Pancreas (tissue), 10 donors: ENCODE results near the gene NUMB. TPM values are rescaled to one million over a fixed set of nuclear protein-coding genes. Genes with fewer than 3 reads are reported as not detected.
A peak's percentile ranks its signal among the peaks of the same experiment; 100 is the strongest.

ENCODE experiments used
- ATAC-seq, 4 donors: fragments of 200-7000 bp; cut with Tn5 transposase; one replicate each; pipeline versions ENCODE4 v1.8.0 to v1.9.1; 2020; ENCODE audit warnings: mild to moderate bottlenecking in 4 of 4, moderate library complexity in 4 of 4
- DNase-seq, 6 donors: peaks; one replicate each; pipeline ENCODE4 v3.0.0-alpha.2; 2020
- FAIRE-seq: peaks from 2 replicates; lab custom pipeline; 2012; peaks lifted over from hg19 to GRCh38; lab: Jason Lieb, UNC
- H3K27ac ChIP-seq, 4 donors: fragments of 200-600 bp; sonication (generic); 1 replicate in 3 of 4; 2 replicates in 1 of 4; pipeline versions ENCODE4 v1.5.0 to v1.8.0; 2020
- H3K27me3 ChIP-seq, 4 donors: fragments of 200-600 bp; one replicate each; pipeline ENCODE4 v1.8.0; 2021
- H3K36me3 ChIP-seq, 3 donors: fragments of 200-600 bp; sonication (generic) in 1 of 3; one replicate each; pipeline versions ENCODE4 v1.5.0 to v1.8.0; 2020 to 2021
- H3K4me1 ChIP-seq, 3 donors: fragments of 200-600 bp; one replicate each; pipeline ENCODE4 v1.8.0; 2021
- H3K4me3 ChIP-seq, 4 donors: fragments of 200-600 bp; sonication (generic) in 2 of 4; one replicate each; pipeline versions ENCODE4 v1.5.0 to v1.8.0; 2020 to 2021
- H3K9me3 ChIP-seq, 4 donors: fragments of 200-600 bp; one replicate each; pipeline ENCODE4 v1.8.0; 2021
- CTCF ChIP-seq, 4 donors: fragments of 200-600 bp; sonication (generic) in 3 of 4; IDR thresholded peaks; one replicate each; pipeline versions ENCODE4 v1.5.0 to v1.8.0; 2021; ENCODE audit warnings: antibody characterized with exemption in 4 of 4
- whole genome bisulfite sequencing, 2 donors: extraction: QIAGEN DNeasy Blood & Tissue Kit; methylation state at CpG; one replicate each; pipeline ENCODE4 v1.1.7; 2013; 5-methylcytosine and 5-hydroxymethylcytosine counted together
- intact Hi-C, 3 donors: fragments of 100-400 bp; cut with DNase I; formaldehyde crosslinking; loops; one replicate each; pipeline versions ENCODE4 v1.11.1 to v1.14.2; 2022
- polyA plus RNA-seq, 2 donors: library from polyadenylated mRNA; stranded (reverse); fragments of 200-250 nt; gene quantifications; one replicate each; pipeline ENCODE4 v1.2.3, GENCODE V29; 2013
- total RNA-seq, 6 donors: library from RNA; stranded (reverse); fragmentation: NEBNext Ultra II Directional in 4 of 6; extraction: Animal tissue kit (Norgen Biotek cat#: 25700) in 4 of 6; gene quantifications; one replicate each; pipeline versions ENCODE4 v1.2.1 to v1.2.4, GENCODE V29; 2021 to 2023
- donor health status: healthy with polysubstance abuse.
- donor health status: DM: no; HTN: no; CAD: no; lungs with moderate emphysema.
- donor health status: DM: no; HTN: no; CAD: no.
- donor health status: control.
- donor health status: control.
- donor health status: Bipolar disorder and iron deficiency.
- donor health status: DM: yes; HTN: yes; CAD: no.
- donor health status: DM: no; HTN: no; CAD: no.
- donor health status: DM: no; HTN: no; CAD: no.
- donor health status: DM: yes; HTN: yes; CAD: no.

NUMB gene
- total and polyA plus RNA-seq, 8 donors = 23.9 to 53.8 (median 32.5) TPM

DNA sequence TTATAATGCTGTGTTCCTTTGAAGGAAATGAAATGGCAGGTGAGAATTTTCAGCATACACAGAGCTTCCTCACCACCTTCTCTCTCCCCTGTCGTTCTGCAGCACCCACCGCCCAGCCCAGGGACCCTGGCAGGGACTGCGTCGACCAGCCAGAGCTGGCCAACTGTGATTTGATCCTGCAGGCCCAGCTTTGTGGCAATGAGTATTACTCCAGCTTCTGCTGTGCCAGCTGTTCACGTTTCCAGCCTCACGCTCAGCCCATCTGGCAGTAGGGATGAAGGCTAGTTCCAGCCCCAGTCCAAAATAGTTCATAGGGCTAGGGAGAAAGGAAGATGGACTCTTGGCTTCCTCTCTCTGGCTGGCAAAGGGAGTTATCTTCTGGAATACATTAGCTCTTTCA lies 186.0 kb downstream of the NUMB start:
- H3K27me3 ChIP-seq = no peaks in the 10 kb centered on the region
- no peak overlapping the region for H3K27ac ChIP-seq
- peaks cover 4 to 15% (median 9%) of the 10 kb centered on the region in 3 donors for H3K36me3 ChIP-seq
- TF ChIP-seq CTCF (IDR thresholded peaks at IDR 0.05) = no peak
- WGBS, 2 donors = 78% methylated on average over 6 of the region's 6 CpGs
- intact Hi-C loops = no loop called here
- no peaks in the 10 kb centered on the region for H3K9me3 ChIP-seq
- ATAC-seq (no peak), DNase-seq (no peak), FAIRE-seq (no peak)
- H3K4me1 ChIP-seq = peaks cover 0 to 7% (median 0%) of the 10 kb centered on the region in 3 donors
- H3K4me3 ChIP-seq = no peak overlapping the region

DNA sequence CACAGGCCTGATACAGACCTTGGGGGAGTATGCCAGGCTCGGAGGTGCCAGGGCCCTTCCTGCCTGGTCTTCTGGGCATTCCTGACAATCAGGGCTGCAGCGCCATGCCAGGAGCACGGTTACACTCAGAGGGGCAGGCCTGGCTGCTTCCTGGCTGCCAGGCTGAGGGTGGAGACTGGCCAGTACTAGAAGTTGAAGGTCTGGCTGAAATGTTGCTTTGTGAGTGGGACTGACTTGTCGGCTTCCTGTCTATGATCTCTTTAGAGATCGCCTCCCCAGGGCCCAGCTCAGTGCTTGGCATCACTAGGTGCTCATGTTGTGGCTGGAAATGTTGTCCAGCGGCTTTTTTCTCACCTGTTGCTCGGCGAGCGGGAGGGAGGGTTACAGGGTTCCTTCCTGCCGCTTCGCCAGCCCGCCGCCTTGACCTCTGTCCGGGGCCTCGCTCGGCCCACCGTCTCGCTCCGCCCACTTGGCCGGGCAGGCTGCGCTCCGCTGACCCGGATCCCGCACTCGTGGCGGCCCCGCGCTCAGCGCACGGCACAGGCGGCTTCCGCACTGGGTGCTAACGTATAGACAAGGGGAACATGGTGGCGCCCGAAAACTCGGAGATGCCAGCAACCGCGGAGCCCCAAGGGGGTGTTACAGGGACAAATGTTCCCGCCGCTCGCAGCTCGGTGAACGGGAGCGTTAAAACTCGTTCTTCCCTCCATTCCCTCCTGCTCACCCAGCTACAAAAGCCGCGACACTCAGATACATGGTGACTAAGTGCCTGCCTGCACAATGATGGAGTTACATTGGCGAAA lies 188.4 kb downstream of the NUMB start:
- intact Hi-C loops = no loop called here
- peak; percentile 29 to 81 (median 54) for DNase-seq
- Histone ChIP-seq H3K4me1 (peaks cover 0 to 7% (median 0%) of the 10 kb centered on the region in 3 donors), H3K4me3 (peak overlapping the region; percentile 13 to 50 (median 34)), H3K27me3 (no peaks in the 10 kb centered on the region), H3K36me3 (no peaks in the 10 kb centered on the region), H3K27ac (peak overlapping the region in 2 of 4 donors; percentile 17 to 60), H3K9me3 (no peaks in the 10 kb centered on the region)
- no peak for FAIRE-seq
- 4 to 6% methylated on average over 46 to 48 of the region's 48 CpGs for WGBS, 2 donors
- ATAC-seq = peak; percentile 61 to 85 (median 80)
- TF ChIP-seq CTCF (IDR thresholded peaks at IDR 0.05) = no peak

DNA sequence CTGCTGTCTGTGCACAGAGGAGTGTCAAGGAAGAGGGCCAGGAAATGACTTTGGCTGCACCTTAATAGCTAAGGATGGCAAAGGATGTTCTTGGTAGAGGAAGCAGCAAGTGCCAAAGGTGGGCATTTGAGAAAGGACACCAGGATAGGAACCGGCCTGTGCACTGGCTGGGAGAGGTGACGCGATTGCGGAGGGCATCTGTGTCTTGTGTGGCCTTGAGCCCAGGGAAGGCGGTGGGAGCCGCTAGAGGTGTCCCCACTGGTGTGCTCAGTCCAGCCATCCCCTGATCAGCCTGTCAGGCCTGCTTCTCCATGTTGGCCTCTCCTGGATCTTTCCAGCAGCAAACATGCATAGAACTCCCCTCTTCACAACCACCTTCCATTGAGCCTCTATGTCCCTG lies 190.9 kb downstream of the NUMB start:
- intact Hi-C loops = no loop called here
- no peak for TF ChIP-seq CTCF (IDR thresholded peaks at IDR 0.05)
- ATAC-seq (no peak), FAIRE-seq (no peak), DNase-seq (no peak)
- no peaks in the 10 kb centered on the region for H3K36me3 ChIP-seq
- no peaks in the 10 kb centered on the region for H3K27me3 ChIP-seq
- peaks cover 0 to 7% (median 0%) of the 10 kb centered on the region in 3 donors for H3K4me1 ChIP-seq
- no peak overlapping the region for H3K27ac ChIP-seq
- H3K9me3 ChIP-seq = no peaks in the 10 kb centered on the region
- WGBS, 2 donors = 88 to 89% methylated on average over 6 of the region's 6 CpGs
- H3K4me3 ChIP-seq = no peak overlapping the region

DNA sequence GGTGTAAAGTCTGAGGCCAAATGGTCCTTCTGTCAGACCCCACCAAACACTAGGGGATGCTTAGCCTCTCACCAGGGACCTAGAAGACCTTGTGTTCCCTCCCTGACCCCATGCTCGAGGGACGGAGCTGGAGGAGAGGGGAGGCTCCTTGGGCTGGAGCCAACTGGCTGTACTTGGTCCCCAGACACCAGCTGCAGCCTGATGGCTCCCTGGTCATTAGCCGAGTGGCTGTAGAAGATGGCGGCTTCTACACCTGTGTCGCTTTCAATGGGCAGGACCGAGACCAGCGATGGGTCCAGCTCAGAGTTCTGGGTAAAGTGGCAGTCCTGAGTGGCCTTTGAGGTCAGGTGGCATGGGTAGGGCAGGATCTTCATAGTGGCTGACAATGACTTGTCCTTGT lies 192.0 kb downstream of the NUMB start:
- TF ChIP-seq CTCF (IDR thresholded peaks at IDR 0.05) = no peak
- DNase-seq (no peak), FAIRE-seq (no peak), ATAC-seq (no peak)
- Histone ChIP-seq H3K9me3 (no peaks in the 10 kb centered on the region), H3K4me3 (no peak overlapping the region), H3K36me3 (no peaks in the 10 kb centered on the region), H3K27ac (no peak overlapping the region), H3K4me1 (peaks cover 0 to 7% (median 0%) of the 10 kb centered on the region in 3 donors), H3K27me3 (no peaks in the 10 kb centered on the region)
- intact Hi-C loops = no loop called here
- 82 to 84% methylated on average over 7 of the region's 7 CpGs for WGBS, 2 donors

GRCh38 chr14:73265721-73266046 lies 192.7 kb downstream of the NUMB start:
- FAIRE-seq (no peak), DNase-seq (no peak), ATAC-seq (no peak)
- H3K9me3 ChIP-seq = no peaks in the 10 kb centered on the region
- intact Hi-C loops = no loop called here
- no peaks in the 10 kb centered on the region for H3K27me3 ChIP-seq
- H3K27ac ChIP-seq = no peak overlapping the region
- H3K4me3 ChIP-seq = no peak overlapping the region
- TF ChIP-seq CTCF (IDR thresholded peaks at IDR 0.05) = no peak
- WGBS, 2 donors = 77 to 94% methylated on average over 3 of the region's 3 CpGs
- peaks cover 0 to 7% (median 0%) of the 10 kb centered on the region in 3 donors for H3K4me1 ChIP-seq
- H3K36me3 ChIP-seq = no peaks in the 10 kb centered on the region
